Bronchial epithelial cell (primary cell): Measurements from ENCODE around the gene SON. TPM values are rescaled to one million over a fixed set of nuclear protein-coding genes. Genes with fewer than 3 reads are reported as not detected.
"Not testable (repeated sequence)": the region's sequence is repeated elsewhere in the genome, so short reads cannot be mapped to it uniquely, and the experiment has no call there.

Experiments
- DNase-seq: peaks from one replicate; pipeline ENCODE4 v3.0.0-alpha.2; 2010; ENCODE audit warnings: low read depth
- FAIRE-seq: peaks from 2 replicates; lab custom pipeline; 2011; peaks lifted over from hg19 to GRCh38; lab: Jason Lieb, UNC
- H3K27me3 ChIP-seq: 2 replicates; pipeline ENCODE4 v1.5.1; 2011; ENCODE audit warnings: low read length; ENCODE audit not compliant: control insufficient read depth, insufficient read depth
- H3K36me3 ChIP-seq: 2 replicates; pipeline ENCODE4 v1.5.1; 2011; ENCODE audit warnings: low read length; ENCODE audit not compliant: control insufficient read depth, insufficient read depth
- H3K4me3 ChIP-seq: 2 replicates; pipeline ENCODE4 v1.5.1; 2011; ENCODE audit warnings: mild to moderate bottlenecking, low read depth, low read length, control low read depth
- CTCF ChIP-seq: IDR thresholded peaks from 2 replicates; pipeline ENCODE4 v1.5.1; 2011; ENCODE audit warnings: mild to moderate bottlenecking, moderate library complexity, low read length, control low read depth, inconsistent platforms; ENCODE audit not compliant: insufficient read depth, severe bottlenecking
- total RNA-seq: library from RNA; depleted of rRNA; stranded (reverse); fragments of >200 nt; gene quantifications from 2 replicates; pipeline ENCODE4 v1.2.1, GENCODE V29; 2014

SON gene, protein sequence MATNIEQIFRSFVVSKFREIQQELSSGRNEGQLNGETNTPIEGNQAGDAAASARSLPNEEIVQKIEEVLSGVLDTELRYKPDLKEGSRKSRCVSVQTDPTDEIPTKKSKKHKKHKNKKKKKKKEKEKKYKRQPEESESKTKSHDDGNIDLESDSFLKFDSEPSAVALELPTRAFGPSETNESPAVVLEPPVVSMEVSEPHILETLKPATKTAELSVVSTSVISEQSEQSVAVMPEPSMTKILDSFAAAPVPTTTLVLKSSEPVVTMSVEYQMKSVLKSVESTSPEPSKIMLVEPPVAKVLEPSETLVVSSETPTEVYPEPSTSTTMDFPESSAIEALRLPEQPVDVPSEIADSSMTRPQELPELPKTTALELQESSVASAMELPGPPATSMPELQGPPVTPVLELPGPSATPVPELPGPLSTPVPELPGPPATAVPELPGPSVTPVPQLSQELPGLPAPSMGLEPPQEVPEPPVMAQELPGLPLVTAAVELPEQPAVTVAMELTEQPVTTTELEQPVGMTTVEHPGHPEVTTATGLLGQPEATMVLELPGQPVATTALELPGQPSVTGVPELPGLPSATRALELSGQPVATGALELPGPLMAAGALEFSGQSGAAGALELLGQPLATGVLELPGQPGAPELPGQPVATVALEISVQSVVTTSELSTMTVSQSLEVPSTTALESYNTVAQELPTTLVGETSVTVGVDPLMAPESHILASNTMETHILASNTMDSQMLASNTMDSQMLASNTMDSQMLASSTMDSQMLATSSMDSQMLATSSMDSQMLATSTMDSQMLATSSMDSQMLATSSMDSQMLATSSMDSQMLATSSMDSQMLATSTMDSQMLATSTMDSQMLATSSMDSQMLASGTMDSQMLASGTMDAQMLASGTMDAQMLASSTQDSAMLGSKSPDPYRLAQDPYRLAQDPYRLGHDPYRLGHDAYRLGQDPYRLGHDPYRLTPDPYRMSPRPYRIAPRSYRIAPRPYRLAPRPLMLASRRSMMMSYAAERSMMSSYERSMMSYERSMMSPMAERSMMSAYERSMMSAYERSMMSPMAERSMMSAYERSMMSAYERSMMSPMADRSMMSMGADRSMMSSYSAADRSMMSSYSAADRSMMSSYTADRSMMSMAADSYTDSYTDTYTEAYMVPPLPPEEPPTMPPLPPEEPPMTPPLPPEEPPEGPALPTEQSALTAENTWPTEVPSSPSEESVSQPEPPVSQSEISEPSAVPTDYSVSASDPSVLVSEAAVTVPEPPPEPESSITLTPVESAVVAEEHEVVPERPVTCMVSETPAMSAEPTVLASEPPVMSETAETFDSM (N-terminal part only)
- total RNA-seq, result 105 and 125 TPM in 2 replicates

- TF ChIP-seq CTCF, result no peak
- Histone ChIP-seq H3K36me3 (peaks cover 7% of the 10 kb centered on the region), H3K4me3 (peak within 1 kb of the TSS; percentile 92), H3K27me3 (no peaks in the 10 kb centered on the region)
- peak; percentile 96 for DNase-seq
- FAIRE-seq, result peak; percentile 68
These were observed at the start of gene SON for GRCh38 chr21:33542640-33543504. TSS of gene SON (plus strand) at chr21:33543038. CDS start at chr21:33543093, 55 bp downstream.

DNA sequence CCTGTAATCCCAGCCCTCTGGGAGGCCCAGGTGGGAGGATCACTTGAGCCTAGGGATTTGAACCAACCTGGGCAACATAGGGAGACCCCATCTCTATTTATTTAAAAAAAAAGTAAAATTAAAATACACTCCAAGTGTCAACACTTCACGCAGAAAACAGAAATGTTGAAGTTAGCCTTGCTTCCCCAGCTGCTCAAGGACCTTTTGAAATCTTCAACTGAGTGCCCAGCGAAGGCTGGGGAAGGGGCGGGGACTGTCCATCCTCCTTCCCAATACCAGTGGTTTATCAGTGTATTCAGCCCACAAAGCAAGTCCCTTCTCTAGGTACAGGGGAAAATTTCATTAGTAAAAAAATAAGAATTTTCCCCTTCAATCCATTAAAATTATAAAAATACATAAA lies 49.1 kb upstream of the SON start:
- FAIRE-seq (no peak), DNase-seq (no peak)
- Histone ChIP-seq H3K4me3 (no peak overlapping the region), H3K36me3 (no peaks in the 10 kb centered on the region), H3K27me3 (no peaks in the 10 kb centered on the region)
- TF ChIP-seq CTCF, result no peak

DNA sequence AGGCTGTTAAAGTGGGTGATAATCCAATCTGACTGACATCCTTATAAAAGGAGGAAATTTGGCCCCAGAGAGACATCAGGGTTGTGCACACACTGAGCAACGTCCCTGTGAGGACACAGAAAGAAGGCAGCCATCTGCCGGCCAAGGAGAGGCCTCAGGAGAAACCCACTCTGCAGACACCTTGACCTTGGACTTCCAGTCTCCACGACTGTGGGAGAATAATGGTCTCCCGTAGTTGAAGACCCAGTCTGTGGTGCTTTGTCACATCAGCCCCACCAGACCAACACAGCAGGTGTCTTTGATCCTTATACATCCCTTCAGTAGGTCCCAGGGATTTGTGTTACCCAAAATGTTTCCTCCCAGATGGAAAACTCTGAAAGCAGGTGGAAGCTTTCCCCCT lies 47.1 kb upstream of the SON start:
- Histone ChIP-seq H3K27me3 (no peaks in the 10 kb centered on the region), H3K36me3 (no peaks in the 10 kb centered on the region), H3K4me3 (no peak overlapping the region)
- FAIRE-seq (no peak), DNase-seq (no peak)
- TF ChIP-seq CTCF, result no peak

DNA sequence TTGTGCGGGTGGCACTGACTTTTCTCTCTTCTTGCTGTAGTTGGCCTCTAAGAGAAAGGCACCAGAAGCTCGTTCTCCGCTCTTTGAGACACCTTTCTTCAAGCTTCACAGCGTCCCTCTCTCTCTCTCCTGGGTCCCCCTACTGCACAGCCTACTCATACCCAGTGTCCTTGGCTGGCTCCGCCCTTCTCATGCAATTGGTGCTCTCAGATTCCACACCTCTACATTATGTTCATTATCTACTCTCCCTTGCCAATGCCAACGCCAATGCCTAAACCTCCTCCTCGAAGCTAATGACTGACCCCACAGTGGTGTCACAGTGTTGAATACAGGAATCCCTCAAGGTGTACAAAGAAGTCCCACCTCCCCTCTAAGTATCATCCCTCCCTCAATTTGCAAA lies 46.5 kb upstream of the SON start:
- Histone ChIP-seq H3K27me3 (no peaks in the 10 kb centered on the region), H3K36me3 (no peaks in the 10 kb centered on the region), H3K4me3 (no peak overlapping the region)
- no peak for DNase-seq
- TF ChIP-seq CTCF, result no peak
- FAIRE-seq, result no peak

GRCh38 chr21:33505833-33506232 lies 37.0 kb upstream of the SON start:
- no peak overlapping the region for H3K4me3 ChIP-seq
- H3K36me3 ChIP-seq, result peaks cover 10% of the 10 kb centered on the region
- no peak for FAIRE-seq
- no peak for DNase-seq
- H3K27me3 ChIP-seq, result no peaks in the 10 kb centered on the region
- no peak for TF ChIP-seq CTCF

GRCh38 chr21:33507003-33507402 lies 35.8 kb upstream of the SON start:
- not testable (repeated sequence) for H3K4me3 ChIP-seq, DNase-seq, H3K27me3 ChIP-seq, FAIRE-seq
- H3K36me3 ChIP-seq, result peaks cover 15% of the 10 kb centered on the region
